GM23338 (cell line): ENCODE data around the gene ABHD6. TPM values are rescaled to one million over a fixed set of nuclear protein-coding genes. Genes with fewer than 3 reads are reported as not detected.

Source experiments
- ATAC-seq: fragments of 200-7000 bp; cut with Tn5 transposase; 3 replicates; pipeline ENCODE4 v1.9.1; 2020
- DNase-seq: peaks from one replicate; pipeline ENCODE4 v3.0.0-alpha.2; 2015; ENCODE audit warnings: low spot score
- H2AFZ ChIP-seq: fragments of 200-600 bp; sonication (generic); 2 replicates; pipeline ENCODE4 v1.8.0; 2016; ENCODE audit warnings: antibody characterized with exemption, mild to moderate bottlenecking, moderate library complexity
- H3F3A ChIP-seq: fragments of 200-600 bp; sonication (generic); replicated peaks from 2 replicates; pipeline ENCODE4 v1.8.0; 2017; ENCODE audit warnings: antibody characterized with exemption, mixed run types, low read depth
- H3K27ac ChIP-seq: fragments of 200-600 bp; sonication (generic); 2 replicates; pipeline ENCODE4 v1.6.1; 2016; ENCODE audit warnings: low read depth
- H3K27me3 ChIP-seq: fragments of 200-600 bp; sonication (generic); 2 replicates; pipeline ENCODE4 v1.8.0; 2016; ENCODE audit warnings: mild to moderate bottlenecking, mixed run types, moderate library complexity; ENCODE audit not compliant: insufficient read depth
- H3K36me3 ChIP-seq: fragments of 200-600 bp; sonication (generic); 2 replicates; pipeline ENCODE4 v1.8.0; 2016; ENCODE audit warnings: mild to moderate bottlenecking; ENCODE audit not compliant: insufficient read depth
- H3K4me1 ChIP-seq: fragments of 200-600 bp; sonication (generic); 2 replicates; pipeline ENCODE4 v1.8.0; 2016; ENCODE audit warnings: mild to moderate bottlenecking, moderate library complexity; ENCODE audit not compliant: insufficient read depth
- H3K4me2 ChIP-seq: fragments of 200-600 bp; sonication (generic); 2 replicates; pipeline ENCODE4 v1.7.1; 2017; ENCODE audit warnings: mixed run types
- H3K4me3 ChIP-seq: fragments of 200-600 bp; sonication (generic); 2 replicates; pipeline ENCODE4 v1.6.1; 2016; ENCODE audit warnings: mixed run types
- H3K79me2 ChIP-seq: fragments of 200-600 bp; sonication (generic); replicated peaks from 2 replicates; pipeline ENCODE4 v1.8.0; 2017; ENCODE audit warnings: mild to moderate bottlenecking; ENCODE audit not compliant: insufficient read depth
- H3K9me2 ChIP-seq: fragments of 200-600 bp; sonication (generic); 2 replicates; pipeline ENCODE4 v1.8.0; 2017; ENCODE audit not compliant: insufficient read depth
- H4K20me1 ChIP-seq: fragments of 200-600 bp; sonication (generic); replicated peaks from 2 replicates; pipeline ENCODE4 v1.8.0; 2017; ENCODE audit warnings: mild to moderate bottlenecking; ENCODE audit not compliant: insufficient read depth
- H3K27ac Mint-ChIP-seq: 2 replicates; pipeline ENCODE4 v1.8.0; 2020; ENCODE audit warnings: inconsistent platforms, mild to moderate bottlenecking, moderate library complexity, mixed read lengths
- H3K27me3 Mint-ChIP-seq: 3 replicates; pipeline ENCODE4 v1.8.0; 2022; ENCODE audit warnings: low read depth, mild to moderate bottlenecking, moderate library complexity, mixed read lengths, inconsistent platforms; ENCODE audit not compliant: insufficient read depth, poor library complexity
- H3K36me3 Mint-ChIP-seq: 3 replicates; pipeline ENCODE4 v1.8.0; 2021; ENCODE audit warnings: low read depth, mild to moderate bottlenecking, inconsistent platforms, moderate library complexity, mixed read lengths
- H3K4me1 Mint-ChIP-seq: 3 replicates; pipeline ENCODE4 v1.8.0; 2020; ENCODE audit warnings: mild to moderate bottlenecking, inconsistent platforms, mixed read lengths
- H3K4me3 Mint-ChIP-seq: 3 replicates; pipeline ENCODE4 v1.8.0; 2021; ENCODE audit warnings: moderate library complexity, mild to moderate bottlenecking, inconsistent platforms, mixed read lengths
- H3K9me3 Mint-ChIP-seq: 3 replicates; pipeline ENCODE4 v1.8.0; 2020; ENCODE audit warnings: moderate library complexity, mild to moderate bottlenecking, inconsistent platforms, mixed read lengths
- CREB1 ChIP-seq: fragments of 250-450 bp; sonication (Bioruptor Pico); IDR thresholded peaks from 2 replicates; pipeline ENCODE4 v1.5.0; 2020; ENCODE audit warnings: low read depth, mild to moderate bottlenecking, moderate library complexity
- CTCF ChIP-seq, 2 experiments: fragments of 200-600 bp in 1 of 2; sonication (generic) in 1 of 2; conservative IDR thresholded peaks; 2 replicates each; pipeline versions ENCODE4 v1.5.1 to v1.6.1; 2016 to 2017; ENCODE audit warnings: antibody characterized with exemption in 2 of 2, low read depth in 2 of 2, mild to moderate bottlenecking in 2 of 2, moderate library complexity in 1 of 2
- ETS1 ChIP-seq: IDR thresholded peaks from 2 replicates; pipeline ENCODE4 v1.6.1; 2016; ENCODE audit warnings: antibody characterized with exemption
- EZH2 ChIP-seq: fragments of 200-600 bp; sonication (generic); IDR thresholded peaks from one replicate; pipeline ENCODE4 v1.8.0; 2017; ENCODE audit warnings: antibody characterized with exemption, mild to moderate bottlenecking, low read depth; ENCODE audit not compliant: unreplicated experiment
- EZH2phosphoT487 ChIP-seq: fragments of 200-600 bp; sonication (generic); IDR thresholded peaks from one replicate; pipeline ENCODE4 v1.8.1; 2018; ENCODE audit warnings: antibody characterized with exemption; ENCODE audit not compliant: unreplicated experiment
- JUNB ChIP-seq: IDR thresholded peaks from one replicate; pipeline ENCODE4 v1.6.1; 2016; ENCODE audit warnings: antibody characterized with exemption; ENCODE audit not compliant: unreplicated experiment
- NANOG ChIP-seq: IDR thresholded peaks from 2 replicates; pipeline ENCODE4 v1.6.1; 2016; ENCODE audit warnings: antibody characterized with exemption, borderline replicate concordance
- POLR2AphosphoS5 ChIP-seq: IDR thresholded peaks from 2 replicates; pipeline ENCODE4 v1.6.1; 2016; ENCODE audit warnings: antibody characterized with exemption, low read depth
- REST ChIP-seq: IDR thresholded peaks from one replicate; pipeline ENCODE4 v1.6.1; 2018; ENCODE audit warnings: antibody characterized with exemption; ENCODE audit not compliant: unreplicated experiment
- STAT1 ChIP-seq: IDR thresholded peaks from one replicate; pipeline ENCODE4 v1.6.1; 2016; ENCODE audit warnings: antibody characterized with exemption; ENCODE audit not compliant: unreplicated experiment
- ZNF114 ChIP-seq: fragments of 250-450 bp; sonication (Bioruptor Pico); IDR thresholded peaks from 2 replicates; pipeline ENCODE4 v1.5.0; 2020; ENCODE audit warnings: mild to moderate bottlenecking, moderate library complexity
- ZNF331 ChIP-seq: fragments of 250-450 bp; sonication (Bioruptor Pico); IDR thresholded peaks from 2 replicates; pipeline ENCODE4 v1.5.0; 2020; ENCODE audit warnings: low read depth, mild to moderate bottlenecking, moderate library complexity
- ZNF462 ChIP-seq: fragments of 250-450 bp; sonication (Bioruptor Pico); IDR thresholded peaks from 2 replicates; pipeline ENCODE4 v1.5.0; 2020; ENCODE audit warnings: mild to moderate bottlenecking, moderate library complexity
- polyA plus RNA-seq: library from polyadenylated mRNA; unstranded; fragments of >200 nt; fragmentation: Nextera tagmentation; extraction: Ambion mirVana; gene quantifications from 2 replicates; pipeline ENCODE4 v1.2.1, GENCODE V29; 2016
- total RNA-seq: library from RNA; depleted of rRNA; stranded (reverse); fragments of >200 nt; shearing (Covaris generic); gene quantifications from 2 replicates; pipeline ENCODE4 v1.2.3, GENCODE V29; 2014

The ABHD6 gene
- total and polyA plus RNA-seq, 2 experiments from 2014 or later, result 3.7 to 5.5 TPM

- ATAC-seq, result no peak
- no peak overlapping the region for H3K27ac Mint-ChIP-seq
- H3K9me3 Mint-ChIP-seq, result peaks cover 20% of the 10 kb centered on the region
- Histone ChIP-seq H3K9me2 (no peaks in the 10 kb centered on the region), H3F3A (no peaks in the 10 kb centered on the region), H3K4me2 (no peak overlapping the region), H3K79me2 (no peaks in the 10 kb centered on the region), H2AFZ (no peak overlapping the region), H3K36me3 (no peaks in the 10 kb centered on the region), H3K4me3 (no peak overlapping the region), H3K27me3 (no peaks in the 10 kb centered on the region), H4K20me1 (no peaks in the 10 kb centered on the region), H3K4me1 (no peaks in the 10 kb centered on the region), H3K27ac (no peak overlapping the region)
- peaks cover 2% of the 10 kb centered on the region for H3K27me3 Mint-ChIP-seq
- DNase-seq, result no peak
- H3K36me3 Mint-ChIP-seq, result peaks cover 16% of the 10 kb centered on the region
- no peak overlapping the region for H3K4me3 Mint-ChIP-seq
- H3K4me1 Mint-ChIP-seq, result peaks cover 4% of the 10 kb centered on the region; the same call in 1 of the 3 replicates
- TF ChIP-seq STAT1, result no peak
- no peak for TF ChIP-seq ZNF462 (CRISPR knock-in tag)
- TF ChIP-seq EZH2phosphoT487, result no peak
- no peak for TF ChIP-seq NANOG
- TF ChIP-seq JUNB, result no peak
- TF ChIP-seq REST, result no peak
- TF ChIP-seq CTCF (conservative IDR thresholded peaks at IDR 0.05; ENCODE audit: low read depth in 2 of 2), result no peak
- no peak for TF ChIP-seq EZH2
- no peak for TF ChIP-seq POLR2AphosphoS5
- no peak for TF ChIP-seq ETS1
- TF ChIP-seq ZNF114 (CRISPR knock-in tag), result no peak
- TF ChIP-seq ZNF331 (CRISPR knock-in tag), result no peak
- TF ChIP-seq CREB1 (CRISPR knock-in tag), result no peak
These were observed 55.9 kb downstream of the ABHD6 start for GRCh38 chr3:58293516-58293915.
